ENCODE measurements around the gene SNRK. TPM values are rescaled to one million over a fixed set of nuclear protein-coding genes. Genes with fewer than 3 reads are reported as not detected.

The SNRK gene
- total and polyA plus RNA-seq, 9 of the 15 experiments (the other 6 are each of a cell fraction or from before 2014, with no cell fraction given): 1.7 to 12.3 (median 7.3) TPM

- in situ Hi-C loops (cut with MboI) (no loop called here), intact Hi-C loops (cut with micrococcal nuclease) (no loop called here)
- no peak overlapping the region for H3K4me2 ChIP-seq (ENCODE audit: insufficient read depth, low read length)
- ATAC-seq: no peak
- no peaks in the 10 kb centered on the region for H3K27me3 ChIP-seq (ENCODE audit: control insufficient read depth in 2 of 2, insufficient read depth in 2 of 2, low read length in 2 of 2)
- no peaks in the 10 kb centered on the region; the same call in 1 of the 2 replicates for H4K20me1 ChIP-seq (replicated peaks; ENCODE audit: control insufficient read depth, insufficient read depth, low read length)
- no peak for TF ChIP-seq ZNF507 (tag; conservative IDR thresholded peaks at IDR 0.05)
- TF ChIP-seq, protein P1, sequence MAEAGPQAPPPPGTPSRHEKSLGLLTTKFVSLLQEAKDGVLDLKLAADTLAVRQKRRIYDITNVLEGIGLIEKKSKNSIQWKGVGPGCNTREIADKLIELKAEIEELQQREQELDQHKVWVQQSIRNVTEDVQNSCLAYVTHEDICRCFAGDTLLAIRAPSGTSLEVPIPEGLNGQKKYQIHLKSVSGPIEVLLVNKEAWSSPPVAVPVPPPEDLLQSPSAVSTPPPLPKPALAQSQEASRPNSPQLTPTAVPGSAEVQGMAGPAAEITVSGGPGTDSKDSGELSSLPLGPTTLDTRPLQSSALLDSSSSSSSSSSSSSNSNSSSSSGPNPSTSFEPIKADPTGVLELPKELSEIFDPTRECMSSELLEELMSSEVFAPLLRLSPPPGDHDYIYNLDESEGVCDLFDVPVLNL (CRISPR knock-in tag; IDR thresholded peaks at IDR 0.05; ENCODE audit: low read depth): no peak
- 14% methylated on average over 4 of the region's 4 CpGs for WGBS (ENCODE audit: insufficient coverage, low coverage, missing lambda C conversion rate)
- H3K9ac ChIP-seq (ENCODE audit: insufficient read depth in 1 of 2, low read depth in 2 of 2, low read length in 2 of 2): 0 out of 4 replicates have a peak overlapping the region, but pooled peaks of 1 of the 2 experiments have one; percentile 27
- POLR2A ChIA-PET: interaction anchor here (1.5 kb wide), 1 partner anchor 11 kb away, joined by 5 read pairs; no protein-coding TSS in a partner anchor
- BruUV-seq (replicated peaks): no TSS peak
- no peaks in the 10 kb centered on the region for H3K9me3 ChIP-seq (replicated peaks; ENCODE audit: control insufficient read depth, insufficient read depth, low read depth, low read length)
- H3K4me1 ChIP-seq (replicated peaks in 1 of 2; ENCODE audit: control insufficient read depth in 2 of 2, insufficient read depth in 2 of 2, low read length in 2 of 2): peaks cover 0 to 15% of the 10 kb centered on the region in 2 experiments; a peak in 1 of 5 replicates
- no peak overlapping the region for H2AFZ ChIP-seq (ENCODE audit: low read depth, low read length)
- no peaks in the 10 kb centered on the region; the same call in 2 of the 3 replicates for H3K36me3 ChIP-seq (ENCODE audit: control insufficient read depth, insufficient read depth, low read length)
- no peak overlapping the region for H3K4me3 ChIP-seq
- no peak overlapping the region for H3K27ac ChIP-seq (ENCODE audit: extremely low read depth, low read depth, low read length)
- CTCF ChIA-PET (ENCODE audit: low intra/inter-chr PET ratio): no interaction called here
- H3K9me1 ChIP-seq (ENCODE audit: control insufficient read depth, insufficient read depth, low read length): no peaks in the 10 kb centered on the region
- DNase-seq (ENCODE audit: extremely low read depth in 1 of 4, low spot score in 3 of 4): no peak
- no peaks in the 10 kb centered on the region for H3K79me2 ChIP-seq (ENCODE audit: control insufficient read depth, insufficient read depth, low read length)
- no peak for FAIRE-seq
Observed at GRCh38 chr3:43362183-43362582, 75.8 kb downstream of the SNRK start.

GRCh38 chr3:43362961-43363360 is 76.6 kb downstream of the SNRK start:
- in situ Hi-C loops (cut with MboI): no loop called here
- Histone ChIP-seq H3K4me3 (no peak overlapping the region), H2AFZ (ENCODE audit: low read depth, low read length) (no peak overlapping the region), H3K79me2 (ENCODE audit: control insufficient read depth, insufficient read depth, low read length) (no peaks in the 10 kb centered on the region), H3K4me1 (replicated peaks in 1 of 2; ENCODE audit: control insufficient read depth in 2 of 2, insufficient read depth in 2 of 2, low read length in 2 of 2) (peaks cover 0 to 15% of the 10 kb centered on the region in 2 experiments; a peak in 1 of 5 replicates), H3K9ac (ENCODE audit: insufficient read depth in 1 of 2, low read depth in 2 of 2, low read length in 2 of 2) (0 out of 4 replicates have a peak overlapping the region, but pooled peaks of 1 of the 2 experiments have one; percentile 20), H3K9me3 (replicated peaks; ENCODE audit: control insufficient read depth, insufficient read depth, low read depth, low read length) (no peaks in the 10 kb centered on the region), H3K36me3 (ENCODE audit: control insufficient read depth, insufficient read depth, low read length) (no peaks in the 10 kb centered on the region; the same call in 2 of the 3 replicates), H4K20me1 (replicated peaks; ENCODE audit: control insufficient read depth, insufficient read depth, low read length) (no peaks in the 10 kb centered on the region; the same call in 1 of the 2 replicates), H3K4me2 (ENCODE audit: insufficient read depth, low read length) (no peak overlapping the region), H3K27ac (ENCODE audit: extremely low read depth, low read depth, low read length) (no peak overlapping the region), H3K9me1 (ENCODE audit: control insufficient read depth, insufficient read depth, low read length) (peaks cover 1% of the 10 kb centered on the region), H3K27me3 (ENCODE audit: control insufficient read depth in 2 of 2, insufficient read depth in 2 of 2, low read length in 2 of 2) (no peaks in the 10 kb centered on the region)
- POLR2A ChIA-PET: interaction anchor here (0.6 to 0.9 kb wide), 3 partner anchors 16 to 83 kb away, joined by 3 read pairs; no protein-coding TSS in a partner anchor
- no TSS peak for BruUV-seq (replicated peaks)
- 21% methylated on average over 6 of the region's 6 CpGs for WGBS (ENCODE audit: insufficient coverage, low coverage, missing lambda C conversion rate)
- CTCF ChIA-PET (ENCODE audit: low intra/inter-chr PET ratio): no interaction called here
- peak; percentile 6; the same call in 1 of the 3 replicates for ATAC-seq
- intact Hi-C loops (cut with micrococcal nuclease): no loop called here
- DNase-seq (ENCODE audit: extremely low read depth in 1 of 4, low spot score in 3 of 4): no peak
- no peak for FAIRE-seq
- no peak for TF ChIP-seq ZNF395 (CRISPR knock-in tag; IDR thresholded peaks at IDR 0.05)
- no peak for TF ChIP-seq E2F1 (CRISPR knock-in tag; IDR thresholded peaks at IDR 0.05)
- TF ChIP-seq, protein P2, sequence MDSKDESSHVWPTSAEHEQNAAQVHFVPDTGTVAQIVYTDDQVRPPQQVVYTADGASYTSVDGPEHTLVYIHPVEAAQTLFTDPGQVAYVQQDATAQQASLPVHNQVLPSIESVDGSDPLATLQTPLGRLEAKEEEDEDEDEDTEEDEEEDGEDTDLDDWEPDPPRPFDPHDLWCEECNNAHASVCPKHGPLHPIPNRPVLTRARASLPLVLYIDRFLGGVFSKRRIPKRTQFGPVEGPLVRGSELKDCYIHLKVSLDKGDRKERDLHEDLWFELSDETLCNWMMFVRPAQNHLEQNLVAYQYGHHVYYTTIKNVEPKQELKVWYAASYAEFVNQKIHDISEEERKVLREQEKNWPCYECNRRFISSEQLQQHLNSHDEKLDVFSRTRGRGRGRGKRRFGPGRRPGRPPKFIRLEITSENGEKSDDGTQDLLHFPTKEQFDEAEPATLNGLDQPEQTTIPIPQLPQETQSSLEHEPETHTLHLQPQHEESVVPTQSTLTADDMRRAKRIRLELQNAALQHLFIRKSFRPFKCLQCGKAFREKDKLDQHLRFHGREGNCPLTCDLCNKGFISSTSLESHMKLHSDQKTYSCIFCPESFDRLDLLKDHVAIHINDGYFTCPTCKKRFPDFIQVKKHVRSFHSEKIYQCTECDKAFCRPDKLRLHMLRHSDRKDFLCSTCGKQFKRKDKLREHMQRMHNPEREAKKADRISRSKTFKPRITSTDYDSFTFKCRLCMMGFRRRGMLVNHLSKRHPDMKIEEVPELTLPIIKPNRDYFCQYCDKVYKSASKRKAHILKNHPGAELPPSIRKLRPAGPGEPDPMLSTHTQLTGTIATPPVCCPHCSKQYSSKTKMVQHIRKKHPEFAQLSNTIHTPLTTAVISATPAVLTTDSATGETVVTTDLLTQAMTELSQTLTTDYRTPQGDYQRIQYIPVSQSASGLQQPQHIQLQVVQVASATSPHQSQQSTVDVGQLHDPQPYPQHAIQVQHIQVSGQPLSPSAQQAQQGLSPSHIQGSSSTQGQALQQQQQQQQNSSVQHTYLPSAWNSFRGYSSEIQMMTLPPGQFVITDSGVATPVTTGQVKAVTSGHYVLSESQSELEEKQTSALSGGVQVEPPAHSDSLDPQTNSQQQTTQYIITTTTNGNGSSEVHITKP (IDR thresholded peaks at IDR 0.05; ENCODE audit: partially characterized antibody): no peak
- no peak for TF ChIP-seq RCOR1 (IDR thresholded peaks at IDR 0.05; ENCODE audit: borderline replicate concordance in 1 of 2, low read depth in 2 of 2, low read length in 2 of 2)

Data from K562 (cell line).